ENCODE data around the gene RPS2.

DNA sequence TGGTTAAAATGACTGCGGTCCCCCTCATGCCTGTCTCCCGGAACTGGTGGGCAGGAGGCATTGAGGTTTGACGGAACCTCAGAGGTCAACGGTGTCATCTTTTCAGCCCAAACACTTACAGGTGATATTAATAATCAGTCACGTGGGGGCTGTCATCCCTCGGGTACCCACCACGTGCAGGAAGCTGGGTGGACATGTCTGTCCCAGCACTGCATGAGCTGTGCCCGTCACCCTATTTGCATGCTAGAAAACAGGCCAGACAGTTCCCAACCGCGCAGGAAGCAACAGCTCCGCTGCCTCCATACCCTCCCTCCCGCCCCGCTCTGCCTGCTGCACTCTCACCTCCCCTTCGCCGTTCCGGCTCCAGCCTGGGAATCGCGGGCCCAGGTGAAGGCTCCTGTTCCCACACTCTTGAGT lies 26.5 kb upstream of the RPS2 start:
- TF ChIP-seq, protein P1, sequence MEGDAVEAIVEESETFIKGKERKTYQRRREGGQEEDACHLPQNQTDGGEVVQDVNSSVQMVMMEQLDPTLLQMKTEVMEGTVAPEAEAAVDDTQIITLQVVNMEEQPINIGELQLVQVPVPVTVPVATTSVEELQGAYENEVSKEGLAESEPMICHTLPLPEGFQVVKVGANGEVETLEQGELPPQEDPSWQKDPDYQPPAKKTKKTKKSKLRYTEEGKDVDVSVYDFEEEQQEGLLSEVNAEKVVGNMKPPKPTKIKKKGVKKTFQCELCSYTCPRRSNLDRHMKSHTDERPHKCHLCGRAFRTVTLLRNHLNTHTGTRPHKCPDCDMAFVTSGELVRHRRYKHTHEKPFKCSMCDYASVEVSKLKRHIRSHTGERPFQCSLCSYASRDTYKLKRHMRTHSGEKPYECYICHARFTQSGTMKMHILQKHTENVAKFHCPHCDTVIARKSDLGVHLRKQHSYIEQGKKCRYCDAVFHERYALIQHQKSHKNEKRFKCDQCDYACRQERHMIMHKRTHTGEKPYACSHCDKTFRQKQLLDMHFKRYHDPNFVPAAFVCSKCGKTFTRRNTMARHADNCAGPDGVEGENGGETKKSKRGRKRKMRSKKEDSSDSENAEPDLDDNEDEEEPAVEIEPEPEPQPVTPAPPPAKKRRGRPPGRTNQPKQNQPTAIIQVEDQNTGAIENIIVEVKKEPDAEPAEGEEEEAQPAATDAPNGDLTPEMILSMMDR (IDR thresholded peaks at IDR 0.05; ENCODE audit: borderline replicate concordance, extremely low read depth, low read length, poor library complexity, severe bottlenecking), result no peak
- no peak for TF ChIP-seq EZH2 (IDR thresholded peaks at IDR 0.05; ENCODE audit: borderline replicate concordance, low read depth, low read length, severe bottlenecking)
